Measurements from ENCODE around the gene SEMA4C.
A peak's percentile ranks its signal among the peaks of the same experiment; 100 is the strongest.
"Not testable (repeated sequence)": the region's sequence is repeated elsewhere in the genome, so short reads cannot be mapped to it uniquely, and the experiment has no call there.

SEMA4C gene

GRCh38 chr2:96864343-96865091 lies 5.4 kb downstream of the SEMA4C start:
- DNase-seq, result no peak

GRCh38 chr2:96863575-96864342 lies 6.1 kb downstream of the SEMA4C start:
- no peak for DNase-seq

GRCh38 chr2:96863056-96863455 lies 6.8 kb downstream of the SEMA4C start:
- DNase-seq, result not testable (repeated sequence)

GRCh38 chr2:96861074-96861473 lies 8.8 kb downstream of the SEMA4C start:
- DNase-seq, result no peak

GRCh38 chr2:96860065-96861029 lies 9.5 kb downstream of the SEMA4C start:
- DNase-seq, result no peak

- no peak for DNase-seq
Observed at GRCh38 chr2:96859681-96860064, 10.2 kb downstream of the SEMA4C start.

- no peak for DNase-seq
Observed at GRCh38 chr2:96859099-96859649, 10.7 kb downstream of the SEMA4C start.

- DNase-seq, result peak; percentile 96
Observed at GRCh38 chr2:96857667-96858372, 12.1 kb downstream of the SEMA4C start, which contains the start of gene ANKRD39. TSS of gene ANKRD39 (minus strand) at chr2:96858016. CDS start at chr2:96857987, 29 bp downstream.

GRCh38 chr2:96856776-96857666 lies 12.9 kb downstream of the SEMA4C start:
- no peak for DNase-seq

GRCh38 chr2:96853321-96853720 lies 16.6 kb downstream of the SEMA4C start:
- DNase-seq, result no peak

- DNase-seq, result no peak
Observed at GRCh38 chr2:96852667-96853066, 17.2 kb downstream of the SEMA4C start.

- no peak for DNase-seq
Observed at GRCh38 chr2:96848264-96848663, 21.6 kb downstream of the SEMA4C start.

GRCh38 chr2:96847586-96847985 lies 22.3 kb downstream of the SEMA4C start:
- no peak for DNase-seq

GRCh38 chr2:96846825-96847224 lies 23.1 kb downstream of the SEMA4C start:
- DNase-seq, result no peak

GRCh38 chr2:96844405-96844808 lies 25.5 kb downstream of the SEMA4C start:
- no peak for DNase-seq

GRCh38 chr2:96843538-96844268 lies 26.2 kb downstream of the SEMA4C start, which contains the start of gene ANKRD23:
TSS of gene ANKRD23 (minus strand) at chr2:96844021. CDS start at chr2:96843992, 29 bp downstream.
- DNase-seq, result no peak

GRCh38 chr2:96842600-96842999 lies 27.3 kb downstream of the SEMA4C start:
- no peak for DNase-seq

GRCh38 chr2:96841701-96842495 lies 28.0 kb downstream of the SEMA4C start:
- DNase-seq, result no peak

Measured in T1000 (cell line).